SHP77 (cell line): Measurements from ENCODE around the gene XYLT1.
"Not testable (repeated sequence)": the region's sequence is repeated elsewhere in the genome, so short reads cannot be mapped to it uniquely, and the experiment has no call there.

Experiments used
- DNase-seq, 2 experiments: peaks; one replicate each; lab custom pipeline; 2025; lab: John Stamatoyannopoulos, UW

Gene XYLT1

GRCh38 chr16:17306211-17306610 lies 164.5 kb downstream of the XYLT1 start:
- DNase-seq, result not testable (repeated sequence)

GRCh38 chr16:17305694-17306093 lies 165.1 kb downstream of the XYLT1 start:
- DNase-seq, result no peak

GRCh38 chr16:17304491-17305119 lies 166.2 kb downstream of the XYLT1 start:
- DNase-seq, result no peak

- no peak for DNase-seq
These were observed 166.7 kb downstream of the XYLT1 start for GRCh38 chr16:17304106-17304490.

GRCh38 chr16:17303101-17303500 lies 167.7 kb downstream of the XYLT1 start:
- DNase-seq, result no peak

- DNase-seq, result no peak
These were observed 168.1 kb downstream of the XYLT1 start for GRCh38 chr16:17302620-17303019.

- DNase-seq, result no peak
These were observed 168.5 kb downstream of the XYLT1 start for GRCh38 chr16:17302214-17302613.

- no peak for DNase-seq
These were observed 169.1 kb downstream of the XYLT1 start for GRCh38 chr16:17301593-17302135.

GRCh38 chr16:17301184-17301583 lies 169.6 kb downstream of the XYLT1 start:
- no peak for DNase-seq

GRCh38 chr16:17299790-17300189 lies 171.0 kb downstream of the XYLT1 start:
- DNase-seq, result no peak

- DNase-seq, result no peak
These were observed 172.5 kb downstream of the XYLT1 start for GRCh38 chr16:17298238-17298637.

- DNase-seq, result no peak
These were observed 174.3 kb downstream of the XYLT1 start for GRCh38 chr16:17296431-17296830.

GRCh38 chr16:17295948-17296347 lies 174.8 kb downstream of the XYLT1 start:
- no peak for DNase-seq

- DNase-seq, result no peak
These were observed 175.9 kb downstream of the XYLT1 start for GRCh38 chr16:17294856-17295255.

- no peak for DNase-seq
These were observed 176.8 kb downstream of the XYLT1 start for GRCh38 chr16:17293813-17294558.

- DNase-seq, result no peak
These were observed 179.5 kb downstream of the XYLT1 start for GRCh38 chr16:17291289-17291688.

GRCh38 chr16:17289674-17290635 lies 180.8 kb downstream of the XYLT1 start:
- no peak for DNase-seq

- no peak for DNase-seq
These were observed 181.7 kb downstream of the XYLT1 start for GRCh38 chr16:17289050-17289449.

- DNase-seq, result no peak
These were observed 183.5 kb downstream of the XYLT1 start for GRCh38 chr16:17287166-17287800.

- DNase-seq, result no peak
These were observed 184.3 kb downstream of the XYLT1 start for GRCh38 chr16:17286443-17286842.

GRCh38 chr16:17283016-17283415 lies 187.7 kb downstream of the XYLT1 start:
- DNase-seq, result no peak

GRCh38 chr16:17282247-17282646 lies 188.5 kb downstream of the XYLT1 start:
- no peak for DNase-seq
